ENCODE data around the gene CLEC11A.
"Not testable (repeated sequence)": the region's sequence is repeated elsewhere in the genome, so short reads cannot be mapped to it uniquely, and the experiment has no call there.

The CLEC11A gene

DNA sequence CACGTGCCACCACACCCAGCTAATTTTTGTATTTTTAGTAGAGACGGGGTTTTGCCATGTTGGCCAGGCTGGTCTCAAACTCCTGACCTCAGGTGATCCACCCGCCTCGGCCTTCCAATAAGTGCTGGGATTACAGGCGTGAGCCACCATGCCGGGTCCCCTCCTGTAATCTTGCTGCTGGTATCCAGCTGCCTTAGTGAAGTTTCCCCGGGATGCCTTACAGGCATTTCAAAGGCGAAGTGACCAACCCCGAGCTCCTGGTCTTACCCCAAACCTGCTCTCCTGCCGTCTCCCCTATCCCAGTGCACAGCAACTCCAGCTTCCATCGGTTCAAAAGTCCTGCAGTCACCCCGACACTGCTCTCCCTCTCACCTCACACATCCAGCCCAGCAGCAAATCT, 43.6 kb downstream of the CLEC11A start:
- not testable (repeated sequence) for H3K27ac ChIP-seq (ENCODE audit: low read length, poor library complexity, severe bottlenecking); H3K9me3 ChIP-seq (ENCODE audit: control insufficient read depth, low read length); H3K79me1 ChIP-seq (replicated peaks; ENCODE audit: low read length, poor library complexity, severe bottlenecking); H4K91ac ChIP-seq (ENCODE audit: low read length); H3K14ac ChIP-seq (ENCODE audit: low read length in 2 of 2); H2AK5ac ChIP-seq (ENCODE audit: low read length, severe bottlenecking); H3K9ac ChIP-seq (ENCODE audit: low read length); H3K4ac ChIP-seq (ENCODE audit: low read depth in 1 of 2, low read length in 2 of 2); H3K4me1 ChIP-seq (ENCODE audit: control insufficient read depth, insufficient read depth, low read depth, low read length); H2BK12ac ChIP-seq (ENCODE audit: low read length in 2 of 2); H2AFZ ChIP-seq (ENCODE audit: low read depth, low read length); H2BK120ac ChIP-seq (ENCODE audit: low read depth, low read length); H3K18ac ChIP-seq (ENCODE audit: low read depth in 1 of 2, low read length in 2 of 2); H3K4me2 ChIP-seq (ENCODE audit: low read length, poor library complexity, severe bottlenecking); H2BK15ac ChIP-seq (ENCODE audit: low read depth, poor library complexity, severe bottlenecking); H3K36me3 ChIP-seq (ENCODE audit: control insufficient read depth in 1 of 2, insufficient read depth in 2 of 2, low read depth in 1 of 2, low read length in 2 of 2); H4K8ac ChIP-seq (ENCODE audit: low read length); DNase-seq; H2BK5ac ChIP-seq (ENCODE audit: low read depth, low read length, poor library complexity, severe bottlenecking); H3K23ac ChIP-seq (ENCODE audit: low read length in 2 of 2); H3K4me3 ChIP-seq (ENCODE audit: insufficient read depth in 1 of 2, low read depth in 1 of 2, low read length in 2 of 2)
- 85% methylated on average over 10 of the region's 12 CpGs for WGBS
- H3K27me3 ChIP-seq (ENCODE audit: control insufficient read depth in 1 of 2, insufficient read depth in 1 of 2, low read length in 2 of 2) = peaks cover 0 to 10% of the 10 kb centered on the region in 2 experiments

- not testable (repeated sequence) for H4K8ac ChIP-seq (ENCODE audit: low read length); H2BK12ac ChIP-seq (ENCODE audit: low read length in 2 of 2); H2AFZ ChIP-seq (ENCODE audit: low read depth, low read length); H3K18ac ChIP-seq (ENCODE audit: low read depth in 1 of 2, low read length in 2 of 2); H3K9me3 ChIP-seq (ENCODE audit: control insufficient read depth, low read length); H3K36me3 ChIP-seq (ENCODE audit: control insufficient read depth in 1 of 2, insufficient read depth in 2 of 2, low read depth in 1 of 2, low read length in 2 of 2); H3K4ac ChIP-seq (ENCODE audit: low read depth in 1 of 2, low read length in 2 of 2); H3K27ac ChIP-seq (ENCODE audit: low read length, poor library complexity, severe bottlenecking); H3K9ac ChIP-seq (ENCODE audit: low read length); H3K4me3 ChIP-seq (ENCODE audit: insufficient read depth in 1 of 2, low read depth in 1 of 2, low read length in 2 of 2); DNase-seq; H2BK5ac ChIP-seq (ENCODE audit: low read depth, low read length, poor library complexity, severe bottlenecking); H3K4me1 ChIP-seq (ENCODE audit: control insufficient read depth, insufficient read depth, low read depth, low read length); H3K23ac ChIP-seq (ENCODE audit: low read length in 2 of 2); H2BK120ac ChIP-seq (ENCODE audit: low read depth, low read length); H3K14ac ChIP-seq (ENCODE audit: low read length in 2 of 2); H2AK5ac ChIP-seq (ENCODE audit: low read length, severe bottlenecking); H2BK15ac ChIP-seq (ENCODE audit: low read depth, poor library complexity, severe bottlenecking); H3K79me1 ChIP-seq (replicated peaks; ENCODE audit: low read length, poor library complexity, severe bottlenecking); H4K91ac ChIP-seq (ENCODE audit: low read length); H3K4me2 ChIP-seq (ENCODE audit: low read length, poor library complexity, severe bottlenecking)
- 33% methylated on average over 5 of the region's 5 CpGs for WGBS
- peaks cover 0 to 10% of the 10 kb centered on the region in 2 experiments for H3K27me3 ChIP-seq (ENCODE audit: control insufficient read depth in 1 of 2, insufficient read depth in 1 of 2, low read length in 2 of 2)
Measured at GRCh38 chr19:50767263-50767662, 44.1 kb downstream of the CLEC11A start.

- Histone ChIP-seq H3K79me1 (replicated peaks; ENCODE audit: low read length, poor library complexity, severe bottlenecking) (no peaks in the 10 kb centered on the region), H3K27me3 (ENCODE audit: control insufficient read depth in 1 of 2, insufficient read depth in 1 of 2, low read length in 2 of 2) (peaks cover 0 to 10% of the 10 kb centered on the region in 2 experiments), H3K36me3 (ENCODE audit: control insufficient read depth in 1 of 2, insufficient read depth in 2 of 2, low read depth in 1 of 2, low read length in 2 of 2) (no peaks in the 10 kb centered on the region), H2BK120ac (ENCODE audit: low read depth, low read length) (no peak overlapping the region), H2BK5ac (ENCODE audit: low read depth, low read length, poor library complexity, severe bottlenecking) (no peak overlapping the region), H3K23ac (ENCODE audit: low read length in 2 of 2) (no peak overlapping the region), H3K14ac (ENCODE audit: low read length in 2 of 2) (no peak overlapping the region), H2AK5ac (ENCODE audit: low read length, severe bottlenecking) (no peak overlapping the region), H3K4me2 (ENCODE audit: low read length, poor library complexity, severe bottlenecking) (no peak overlapping the region), H3K4me3 (ENCODE audit: insufficient read depth in 1 of 2, low read depth in 1 of 2, low read length in 2 of 2) (no peak overlapping the region), H3K4ac (ENCODE audit: low read depth in 1 of 2, low read length in 2 of 2) (no peak overlapping the region), H3K18ac (ENCODE audit: low read depth in 1 of 2, low read length in 2 of 2) (no peak overlapping the region), H2BK15ac (ENCODE audit: low read depth, poor library complexity, severe bottlenecking) (no peak overlapping the region), H4K8ac (ENCODE audit: low read length) (no peak overlapping the region), H4K91ac (ENCODE audit: low read length) (no peak overlapping the region), H3K9me3 (ENCODE audit: control insufficient read depth, low read length) (no peaks in the 10 kb centered on the region), H2BK12ac (ENCODE audit: low read length in 2 of 2) (no peak overlapping the region), H3K4me1 (ENCODE audit: control insufficient read depth, insufficient read depth, low read depth, low read length) (no peaks in the 10 kb centered on the region), H3K27ac (ENCODE audit: low read length, poor library complexity, severe bottlenecking) (no peak overlapping the region), H2AFZ (ENCODE audit: low read depth, low read length) (no peak overlapping the region), H3K9ac (ENCODE audit: low read length) (no peak overlapping the region)
- no peak for DNase-seq
- WGBS = 91% methylated on average over 4 of the region's 5 CpGs
Measured at GRCh38 chr19:50768277-50768676, 45.1 kb downstream of the CLEC11A start.

- 55% methylated on average over 1 of the region's 2 CpGs for WGBS
- not testable (repeated sequence) for H3K9me3 ChIP-seq (ENCODE audit: control insufficient read depth, low read length); H2BK120ac ChIP-seq (ENCODE audit: low read depth, low read length); H3K27ac ChIP-seq (ENCODE audit: low read length, poor library complexity, severe bottlenecking); H3K23ac ChIP-seq (ENCODE audit: low read length in 2 of 2); H4K91ac ChIP-seq (ENCODE audit: low read length); H2BK5ac ChIP-seq (ENCODE audit: low read depth, low read length, poor library complexity, severe bottlenecking); H3K79me1 ChIP-seq (replicated peaks; ENCODE audit: low read length, poor library complexity, severe bottlenecking); H4K8ac ChIP-seq (ENCODE audit: low read length); H3K9ac ChIP-seq (ENCODE audit: low read length); H3K4me1 ChIP-seq (ENCODE audit: control insufficient read depth, insufficient read depth, low read depth, low read length); H3K4me2 ChIP-seq (ENCODE audit: low read length, poor library complexity, severe bottlenecking); H3K18ac ChIP-seq (ENCODE audit: low read depth in 1 of 2, low read length in 2 of 2); H3K4ac ChIP-seq (ENCODE audit: low read depth in 1 of 2, low read length in 2 of 2); H2BK12ac ChIP-seq (ENCODE audit: low read length in 2 of 2); H2AFZ ChIP-seq (ENCODE audit: low read depth, low read length); DNase-seq; H2BK15ac ChIP-seq (ENCODE audit: low read depth, poor library complexity, severe bottlenecking); H3K4me3 ChIP-seq (ENCODE audit: insufficient read depth in 1 of 2, low read depth in 1 of 2, low read length in 2 of 2); H3K14ac ChIP-seq (ENCODE audit: low read length in 2 of 2); H2AK5ac ChIP-seq (ENCODE audit: low read length, severe bottlenecking); H3K36me3 ChIP-seq (ENCODE audit: control insufficient read depth in 1 of 2, insufficient read depth in 2 of 2, low read depth in 1 of 2, low read length in 2 of 2)
- peaks cover 0 to 14% of the 10 kb centered on the region in 2 experiments for H3K27me3 ChIP-seq (ENCODE audit: control insufficient read depth in 1 of 2, insufficient read depth in 1 of 2, low read length in 2 of 2)
Measured at GRCh38 chr19:50770164-50770563, 47.0 kb downstream of the CLEC11A start, which contains the start of gene GPR32. Gene GPR32, plus strand, starts transcription at chr19:50770464. Its CDS starts 137 bp downstream, at chr19:50770601.
